H1 (cell line): ENCODE data around the gene TRAPPC5. TPM values are rescaled to one million over a fixed set of nuclear protein-coding genes. Genes with fewer than 3 reads are reported as not detected.

Experiments
- CTCF ChIA-PET: fragments of 300-600 bp; sonication (Branson Sonifier 250); formaldehyde crosslinking; loops from one replicate; lab custom pipeline; 2021; ENCODE audit not compliant: partially characterized antibody; lab: Charles Lee
- POLR2A ChIA-PET: fragments of 300-600 bp; sonication (Branson Sonifier 250); formaldehyde crosslinking; loops from one replicate; lab custom pipeline; 2021; ENCODE audit warnings: inconsistent platforms; ENCODE audit not compliant: partially characterized antibody; lab: Charles Lee
- DNase-seq, 2 experiments: peaks; one replicate each; pipeline versions ENCODE4 v3.0.0 to v3.0.0-alpha.2; 2010 to 2022; ENCODE audit warnings: low spot score in 2 of 2, low read depth in 1 of 2, mixed read lengths in 1 of 2
- FAIRE-seq: peaks from 2 replicates; lab custom pipeline; 2011; peaks lifted over from hg19 to GRCh38; lab: Jason Lieb, UNC
- H2AFZ ChIP-seq: 2 replicates; pipeline ENCODE4 v1.8.1; 2012; ENCODE audit warnings: low read length, inconsistent platforms
- H2AK5ac ChIP-seq: 2 replicates; pipeline ENCODE4 v1.6.1; 2013; ENCODE audit warnings: low read depth, low read length
- H2BK120ac ChIP-seq: replicated peaks from 2 replicates; pipeline ENCODE3; 2013; ENCODE audit warnings: low read depth, low read length, inconsistent platforms
- H2BK12ac ChIP-seq: 2 replicates; pipeline ENCODE4 v1.6.1; 2013; ENCODE audit warnings: low read depth, low read length
- H2BK15ac ChIP-seq: 2 replicates; pipeline ENCODE4 v1.6.1; 2013; ENCODE audit warnings: low read length
- H2BK20ac ChIP-seq: 2 replicates; pipeline ENCODE4 v1.6.1; 2013; ENCODE audit warnings: low read length
- H2BK5ac ChIP-seq: 2 replicates; pipeline ENCODE4 v1.6.1; 2013; ENCODE audit warnings: low read depth, low read length
- H3K14ac ChIP-seq: 2 replicates; pipeline ENCODE4 v1.6.1; 2013; ENCODE audit warnings: inconsistent platforms; ENCODE audit not compliant: insufficient read length
- H3K18ac ChIP-seq: 2 replicates; pipeline ENCODE4 v1.6.1; 2013; ENCODE audit warnings: low read length; ENCODE audit errors: extremely low read depth
- H3K23ac ChIP-seq: 2 replicates; pipeline ENCODE4 v1.6.1; 2013; ENCODE audit warnings: inconsistent platforms; ENCODE audit not compliant: insufficient read length
- H3K23me2 ChIP-seq: 2 replicates; pipeline ENCODE4 v1.6.1; 2013; ENCODE audit warnings: low read depth, low read length
- H3K27ac ChIP-seq: 2 replicates; pipeline ENCODE4 v1.6.1; 2011; ENCODE audit warnings: low read depth, low read length, inconsistent platforms
- H3K27me3 ChIP-seq, 4 experiments: replicated peaks in 1 of 4; 1 replicate in 1 of 4; 2 replicates in 3 of 4; pipeline versions ENCODE4 v1.6.1 to v1.8.1; 2011 to 2013; ENCODE audit warnings: low read length in 3 of 4, mild to moderate bottlenecking in 3 of 4, inconsistent platforms in 2 of 4, mixed read lengths in 2 of 4, moderate library complexity in 1 of 4; ENCODE audit not compliant: control insufficient read depth in 3 of 4, insufficient read depth in 3 of 4; ENCODE audit errors: extremely low read depth in 1 of 4
- H3K36me3 ChIP-seq, 4 experiments: 2 replicates each; pipeline versions ENCODE4 v1.6.1 to v1.8.1; 2011 to 2013; ENCODE audit warnings: mild to moderate bottlenecking in 4 of 4, low read length in 3 of 4, moderate library complexity in 2 of 4, control low read depth in 1 of 4, inconsistent platforms in 1 of 4; ENCODE audit not compliant: insufficient read depth in 4 of 4, control insufficient read depth in 2 of 4
- H3K4ac ChIP-seq: replicated peaks from 2 replicates; pipeline ENCODE3; 2013; ENCODE audit warnings: low read length, low read depth, mixed read lengths, inconsistent platforms; ENCODE audit not compliant: insufficient read length
- H3K4me1 ChIP-seq, 4 experiments: replicated peaks in 1 of 4; 1 replicate in 1 of 4; 2 replicates in 3 of 4; pipeline versions ENCODE4 v1.6.1 to v1.8.1; 2011 to 2013; ENCODE audit warnings: low read length in 3 of 4, inconsistent platforms in 2 of 4, mixed read lengths in 1 of 4; ENCODE audit not compliant: insufficient read depth in 4 of 4, control insufficient read depth in 3 of 4
- H3K4me2 ChIP-seq, 2 experiments: 2 replicates each; pipeline versions ENCODE4 v1.6.1 to v1.8.1; 2011 to 2013; ENCODE audit warnings: low read depth in 2 of 2, low read length in 2 of 2, control low read depth in 1 of 2, inconsistent platforms in 1 of 2, mild to moderate bottlenecking in 1 of 2; ENCODE audit not compliant: insufficient read depth in 1 of 2
- H3K4me3 ChIP-seq, 4 experiments: fragments of 200-600, 300-600 bp in 1 of 4; sonication (generic), shearing (Covaris generic), sonication (Bioruptor Twin) in 1 of 4; 2 replicates each; pipeline versions ENCODE4 v1.5.1 to v1.8.1; 2011 to 2016; ENCODE audit warnings: low read length in 4 of 4, low read depth in 3 of 4, control low read depth in 2 of 4, inconsistent platforms in 2 of 4, mild to moderate bottlenecking in 2 of 4, mixed read lengths in 1 of 4, moderate library complexity in 1 of 4; ENCODE audit not compliant: insufficient read depth in 2 of 4; ENCODE audit errors: extremely low read depth in 1 of 4
- H3K56ac ChIP-seq: replicated peaks from 2 replicates; pipeline ENCODE3; 2013; ENCODE audit warnings: low read depth, mild to moderate bottlenecking, mixed read lengths, low read length, inconsistent platforms; ENCODE audit not compliant: insufficient read length
- H3K79me1 ChIP-seq: 2 replicates; pipeline ENCODE4 v1.6.1; 2013; ENCODE audit warnings: low read depth, low read length, control low read depth
- H3K79me2 ChIP-seq, 2 experiments: 2 replicates each; pipeline versions ENCODE4 v1.6.1 to v1.8.1; 2012 to 2013; ENCODE audit warnings: low read length in 2 of 2, mild to moderate bottlenecking in 2 of 2, inconsistent platforms in 1 of 2; ENCODE audit not compliant: insufficient read depth in 2 of 2, control insufficient read depth in 1 of 2
- H3K9ac ChIP-seq, 4 experiments: replicated peaks in 1 of 4; 1 replicate in 1 of 4; 2 replicates in 3 of 4; pipeline versions ENCODE4 v1.6.1 to v1.8.1; 2011 to 2013; ENCODE audit warnings: low read depth in 3 of 4, low read length in 3 of 4, control low read depth in 2 of 4, mild to moderate bottlenecking in 2 of 4, moderate library complexity in 2 of 4, inconsistent platforms in 1 of 4; ENCODE audit errors: extremely low read depth in 1 of 4
- H3K9me3 ChIP-seq, 2 experiments: 2 replicates each; pipeline versions ENCODE4 v1.6.1 to v1.8.1; 2012 to 2013; ENCODE audit warnings: mild to moderate bottlenecking in 2 of 2, moderate library complexity in 2 of 2, control low read depth in 1 of 2, inconsistent platforms in 1 of 2, low read depth in 1 of 2, low read length in 1 of 2, mixed read lengths in 1 of 2; ENCODE audit not compliant: insufficient read depth in 2 of 2
- H4K20me1 ChIP-seq, 2 experiments: replicated peaks in 1 of 2; 2 replicates each; pipeline versions ENCODE3 to v1.8.1; 2011 to 2013; ENCODE audit warnings: inconsistent platforms in 2 of 2, low read length in 2 of 2, mild to moderate bottlenecking in 1 of 2; ENCODE audit not compliant: insufficient read depth in 2 of 2, control insufficient read depth in 1 of 2
- H4K5ac ChIP-seq: 2 replicates; pipeline ENCODE4 v1.6.1; 2013; ENCODE audit warnings: low read length, low read depth, mixed read lengths, inconsistent platforms; ENCODE audit not compliant: insufficient read length
- H4K8ac ChIP-seq: 2 replicates; pipeline ENCODE4 v1.8.0; 2013; ENCODE audit warnings: mild to moderate bottlenecking, moderate library complexity, low read length, inconsistent platforms; ENCODE audit not compliant: insufficient read depth; ENCODE audit errors: extremely low read depth
- H4K91ac ChIP-seq: replicated peaks from 2 replicates; pipeline ENCODE3; 2013; ENCODE audit warnings: low read length, mixed read lengths, inconsistent platforms; ENCODE audit not compliant: insufficient read length
- GTF2F1 ChIP-seq: IDR thresholded peaks from 2 replicates; pipeline ENCODE4 v1.6.1; 2012; ENCODE audit warnings: low read depth, low read length, improper control_type of control experiment, borderline replicate concordance
- polyA plus RNA-seq, 7 experiments: library from polyadenylated mRNA; depleted of rRNA in 3 of 7; stranded (reverse) in 5 of 7; unstranded in 2 of 7; fragments of >200 nt in 5 of 7; fragments of 200-250 nt in 2 of 7; gene quantifications; 1 replicate in 5 of 7; 2 replicates in 1 of 7; 4 replicates in 1 of 7; pipeline versions ENCODE4 v1.2.1 to v1.2.3, GENCODE V29; 2011 to 2013; ENCODE audit warnings: missing spikeins in 2 of 7, mixed read lengths in 2 of 7
- total RNA-seq: library from RNA; stranded (reverse); fragmentation: NEBNext Ultra II Directional; extraction: Animal tissue kit (Norgen Biotek cat#: 25700); gene quantifications from 2 replicates; pipeline ENCODE4 v1.2.1, GENCODE V29; 2021

Gene TRAPPC5
- total and polyA plus RNA-seq, 2 of the 8 experiments (the other 6 are each of a cell fraction or from before 2014, with no cell fraction given) = 109 to 120 TPM

DNA sequence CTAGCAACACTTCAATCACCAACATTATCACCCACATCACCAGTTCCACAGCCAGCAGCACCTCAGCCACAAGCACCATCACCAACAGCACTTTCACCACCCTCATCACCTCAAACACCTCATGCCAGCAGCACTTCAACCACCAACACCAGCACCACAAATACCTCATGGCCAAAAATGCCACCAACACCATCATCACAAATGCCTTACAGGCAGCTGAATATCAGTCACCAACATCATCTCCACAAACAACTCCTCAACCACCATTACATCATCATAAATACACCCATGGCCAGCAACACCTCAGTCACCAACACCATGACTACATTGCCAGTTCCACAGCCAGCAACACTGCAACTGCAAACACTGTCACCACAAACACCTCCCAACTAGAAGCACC lies 10.9 kb downstream of the TRAPPC5 start:
- Histone ChIP-seq H3K18ac (no peak overlapping the region), H3K79me2 (no peaks in the 10 kb centered on the region), H2BK5ac (no peak overlapping the region), H3K4ac (no peak overlapping the region), H2BK20ac (no peak overlapping the region), H3K36me3 (no peaks in the 10 kb centered on the region), H2BK15ac (no peak overlapping the region; the same call in 1 of the 2 replicates), H2BK120ac (no peak overlapping the region), H4K91ac (peak overlapping the region; percentile 49), H4K8ac (no peak overlapping the region), H2BK12ac (peak overlapping the region; percentile 50; the same call in 1 of the 2 replicates), H3K4me3 (no peak overlapping the region; a peak in 1 of 8 replicates), H3K23me2 (peaks cover 14% of the 10 kb centered on the region), H2AFZ (no peak overlapping the region), H3K23ac (no peak overlapping the region), H3K79me1 (no peaks in the 10 kb centered on the region), H3K27ac (no peak overlapping the region), H2AK5ac (peak overlapping the region; percentile 96; the same call in 1 of the 2 replicates), H3K4me1 (no peaks in the 10 kb centered on the region; a peak in 1 of 7 replicates), H3K9ac (no peak overlapping the region), H4K20me1 (peaks cover 0 to 4% of the 10 kb centered on the region in 2 experiments), H3K14ac (no peak overlapping the region), H4K5ac (no peak overlapping the region), H3K9me3 (no peaks in the 10 kb centered on the region), H3K4me2 (no peak overlapping the region), H3K27me3 (no peaks in the 10 kb centered on the region; a peak in 2 of 7 replicates), H3K56ac (no peak overlapping the region)
- FAIRE-seq (no peak), DNase-seq (no peak)
- TF ChIP-seq GTF2F1 = no peak
- ChIA-PET POLR2A (no interaction called here), CTCF (no interaction called here)
